H1 (cell line): ENCODE measurements around the gene SAG. TPM values are rescaled to one million over a fixed set of nuclear protein-coding genes. Genes with fewer than 3 reads are reported as not detected.

Experiments
- CTCF ChIA-PET: fragments of 300-600 bp; sonication (Branson Sonifier 250); formaldehyde crosslinking; loops from one replicate; lab custom pipeline; 2021; ENCODE audit not compliant: partially characterized antibody; lab: Charles Lee
- POLR2A ChIA-PET: fragments of 300-600 bp; sonication (Branson Sonifier 250); formaldehyde crosslinking; loops from one replicate; lab custom pipeline; 2021; ENCODE audit warnings: inconsistent platforms; ENCODE audit not compliant: partially characterized antibody; lab: Charles Lee
- DNase-seq, 2 experiments: peaks; one replicate each; pipeline versions ENCODE4 v3.0.0 to v3.0.0-alpha.2; 2010 to 2022; ENCODE audit warnings: low spot score in 2 of 2, low read depth in 1 of 2, mixed read lengths in 1 of 2
- FAIRE-seq: peaks from 2 replicates; lab custom pipeline; 2011; peaks lifted over from hg19 to GRCh38; lab: Jason Lieb, UNC
- H2AFZ ChIP-seq: 2 replicates; pipeline ENCODE4 v1.8.1; 2012; ENCODE audit warnings: low read length, inconsistent platforms
- H2AK5ac ChIP-seq: 2 replicates; pipeline ENCODE4 v1.6.1; 2013; ENCODE audit warnings: low read depth, low read length
- H2BK120ac ChIP-seq: replicated peaks from 2 replicates; pipeline ENCODE3; 2013; ENCODE audit warnings: low read depth, low read length, inconsistent platforms
- H2BK12ac ChIP-seq: 2 replicates; pipeline ENCODE4 v1.6.1; 2013; ENCODE audit warnings: low read depth, low read length
- H2BK15ac ChIP-seq: 2 replicates; pipeline ENCODE4 v1.6.1; 2013; ENCODE audit warnings: low read length
- H2BK20ac ChIP-seq: 2 replicates; pipeline ENCODE4 v1.6.1; 2013; ENCODE audit warnings: low read length
- H2BK5ac ChIP-seq: 2 replicates; pipeline ENCODE4 v1.6.1; 2013; ENCODE audit warnings: low read depth, low read length
- H3K14ac ChIP-seq: 2 replicates; pipeline ENCODE4 v1.6.1; 2013; ENCODE audit warnings: inconsistent platforms; ENCODE audit not compliant: insufficient read length
- H3K18ac ChIP-seq: 2 replicates; pipeline ENCODE4 v1.6.1; 2013; ENCODE audit warnings: low read length; ENCODE audit errors: extremely low read depth
- H3K23ac ChIP-seq: 2 replicates; pipeline ENCODE4 v1.6.1; 2013; ENCODE audit warnings: inconsistent platforms; ENCODE audit not compliant: insufficient read length
- H3K23me2 ChIP-seq: 2 replicates; pipeline ENCODE4 v1.6.1; 2013; ENCODE audit warnings: low read depth, low read length
- H3K27ac ChIP-seq: 2 replicates; pipeline ENCODE4 v1.6.1; 2011; ENCODE audit warnings: low read depth, low read length, inconsistent platforms
- H3K27me3 ChIP-seq, 4 experiments: replicated peaks in 1 of 4; 1 replicate in 1 of 4; 2 replicates in 3 of 4; pipeline versions ENCODE4 v1.6.1 to v1.8.1; 2011 to 2013; ENCODE audit warnings: low read length in 3 of 4, mild to moderate bottlenecking in 3 of 4, inconsistent platforms in 2 of 4, mixed read lengths in 2 of 4, moderate library complexity in 1 of 4; ENCODE audit not compliant: control insufficient read depth in 3 of 4, insufficient read depth in 3 of 4; ENCODE audit errors: extremely low read depth in 1 of 4
- H3K36me3 ChIP-seq, 4 experiments: 2 replicates each; pipeline versions ENCODE4 v1.6.1 to v1.8.1; 2011 to 2013; ENCODE audit warnings: mild to moderate bottlenecking in 4 of 4, low read length in 3 of 4, moderate library complexity in 2 of 4, control low read depth in 1 of 4, inconsistent platforms in 1 of 4; ENCODE audit not compliant: insufficient read depth in 4 of 4, control insufficient read depth in 2 of 4
- H3K4ac ChIP-seq: replicated peaks from 2 replicates; pipeline ENCODE3; 2013; ENCODE audit warnings: low read length, low read depth, mixed read lengths, inconsistent platforms; ENCODE audit not compliant: insufficient read length
- H3K4me1 ChIP-seq, 4 experiments: replicated peaks in 1 of 4; 1 replicate in 1 of 4; 2 replicates in 3 of 4; pipeline versions ENCODE4 v1.6.1 to v1.8.1; 2011 to 2013; ENCODE audit warnings: low read length in 3 of 4, inconsistent platforms in 2 of 4, mixed read lengths in 1 of 4; ENCODE audit not compliant: insufficient read depth in 4 of 4, control insufficient read depth in 3 of 4
- H3K4me2 ChIP-seq, 2 experiments: 2 replicates each; pipeline versions ENCODE4 v1.6.1 to v1.8.1; 2011 to 2013; ENCODE audit warnings: low read depth in 2 of 2, low read length in 2 of 2, control low read depth in 1 of 2, inconsistent platforms in 1 of 2, mild to moderate bottlenecking in 1 of 2; ENCODE audit not compliant: insufficient read depth in 1 of 2
- H3K4me3 ChIP-seq, 4 experiments: fragments of 200-600, 300-600 bp in 1 of 4; sonication (generic), shearing (Covaris generic), sonication (Bioruptor Twin) in 1 of 4; 2 replicates each; pipeline versions ENCODE4 v1.5.1 to v1.8.1; 2011 to 2016; ENCODE audit warnings: low read length in 4 of 4, low read depth in 3 of 4, control low read depth in 2 of 4, inconsistent platforms in 2 of 4, mild to moderate bottlenecking in 2 of 4, mixed read lengths in 1 of 4, moderate library complexity in 1 of 4; ENCODE audit not compliant: insufficient read depth in 2 of 4; ENCODE audit errors: extremely low read depth in 1 of 4
- H3K56ac ChIP-seq: replicated peaks from 2 replicates; pipeline ENCODE3; 2013; ENCODE audit warnings: low read depth, mild to moderate bottlenecking, mixed read lengths, low read length, inconsistent platforms; ENCODE audit not compliant: insufficient read length
- H3K79me1 ChIP-seq: 2 replicates; pipeline ENCODE4 v1.6.1; 2013; ENCODE audit warnings: low read depth, low read length, control low read depth
- H3K79me2 ChIP-seq, 2 experiments: 2 replicates each; pipeline versions ENCODE4 v1.6.1 to v1.8.1; 2012 to 2013; ENCODE audit warnings: low read length in 2 of 2, mild to moderate bottlenecking in 2 of 2, inconsistent platforms in 1 of 2; ENCODE audit not compliant: insufficient read depth in 2 of 2, control insufficient read depth in 1 of 2
- H3K9ac ChIP-seq, 4 experiments: replicated peaks in 1 of 4; 1 replicate in 1 of 4; 2 replicates in 3 of 4; pipeline versions ENCODE4 v1.6.1 to v1.8.1; 2011 to 2013; ENCODE audit warnings: low read depth in 3 of 4, low read length in 3 of 4, control low read depth in 2 of 4, mild to moderate bottlenecking in 2 of 4, moderate library complexity in 2 of 4, inconsistent platforms in 1 of 4; ENCODE audit errors: extremely low read depth in 1 of 4
- H3K9me3 ChIP-seq, 2 experiments: 2 replicates each; pipeline versions ENCODE4 v1.6.1 to v1.8.1; 2012 to 2013; ENCODE audit warnings: mild to moderate bottlenecking in 2 of 2, moderate library complexity in 2 of 2, control low read depth in 1 of 2, inconsistent platforms in 1 of 2, low read depth in 1 of 2, low read length in 1 of 2, mixed read lengths in 1 of 2; ENCODE audit not compliant: insufficient read depth in 2 of 2
- H4K20me1 ChIP-seq, 2 experiments: replicated peaks in 1 of 2; 2 replicates each; pipeline versions ENCODE3 to v1.8.1; 2011 to 2013; ENCODE audit warnings: inconsistent platforms in 2 of 2, low read length in 2 of 2, mild to moderate bottlenecking in 1 of 2; ENCODE audit not compliant: insufficient read depth in 2 of 2, control insufficient read depth in 1 of 2
- H4K5ac ChIP-seq: 2 replicates; pipeline ENCODE4 v1.6.1; 2013; ENCODE audit warnings: low read length, low read depth, mixed read lengths, inconsistent platforms; ENCODE audit not compliant: insufficient read length
- H4K8ac ChIP-seq: 2 replicates; pipeline ENCODE4 v1.8.0; 2013; ENCODE audit warnings: mild to moderate bottlenecking, moderate library complexity, low read length, inconsistent platforms; ENCODE audit not compliant: insufficient read depth; ENCODE audit errors: extremely low read depth
- H4K91ac ChIP-seq: replicated peaks from 2 replicates; pipeline ENCODE3; 2013; ENCODE audit warnings: low read length, mixed read lengths, inconsistent platforms; ENCODE audit not compliant: insufficient read length
- BCL11A ChIP-seq, 2 experiments: IDR thresholded peaks; one replicate each; pipeline ENCODE4 v1.6.1; 2011; ENCODE audit warnings: low read depth in 2 of 2, low read length in 2 of 2, mild to moderate bottlenecking in 2 of 2
- KDM5A ChIP-seq: fragments of 200-600 bp; IDR thresholded peaks from 2 replicates; pipeline ENCODE4 v1.7.1; 2012; ENCODE audit warnings: mild to moderate bottlenecking, low read length, inconsistent platforms, mixed read lengths
- PHF8 ChIP-seq: fragments of 200-600 bp; sonication (generic); conservative IDR thresholded peaks from 2 replicates; pipeline ENCODE4 v1.7.1; 2012; ENCODE audit warnings: low read depth, mild to moderate bottlenecking, inconsistent platforms, low read length, moderate library complexity
- RBBP5 ChIP-seq: IDR thresholded peaks from 2 replicates; pipeline ENCODE4 v1.7.1; 2012; ENCODE audit warnings: low read depth, mild to moderate bottlenecking, inconsistent platforms, low read length, moderate library complexity, borderline replicate concordance
- TAF1 ChIP-seq: IDR thresholded peaks from 2 replicates; pipeline ENCODE4 v1.6.1; 2011; ENCODE audit warnings: mild to moderate bottlenecking, low read depth, low read length
- WGBS, 2 experiments: shearing (Covaris generic) in 1 of 2; methylation state at CpG; one replicate each; pipeline versions ENCODE4 v1.1.6 to v1.1.7; 2013 to 2015; ENCODE audit warnings: low lambda C conversion rate in 2 of 2, mixed read lengths in 2 of 2, inconsistent platforms in 1 of 2, low coverage in 1 of 2, missing lambda C conversion rate in 1 of 2; ENCODE audit not compliant: insufficient replicate concordance in 2 of 2, insufficient coverage in 1 of 2, insufficient read length in 1 of 2; ENCODE audit errors: extremely low coverage in 1 of 2, missing lambda C conversion rate in 1 of 2; 5-methylcytosine and 5-hydroxymethylcytosine counted together
- polyA plus RNA-seq, 7 experiments: library from polyadenylated mRNA; depleted of rRNA in 3 of 7; stranded (reverse) in 5 of 7; unstranded in 2 of 7; fragments of >200 nt in 5 of 7; fragments of 200-250 nt in 2 of 7; gene quantifications; 1 replicate in 5 of 7; 2 replicates in 1 of 7; 4 replicates in 1 of 7; pipeline versions ENCODE4 v1.2.1 to v1.2.3, GENCODE V29; 2011 to 2013; ENCODE audit warnings: missing spikeins in 2 of 7, mixed read lengths in 2 of 7
- total RNA-seq: library from RNA; stranded (reverse); fragmentation: NEBNext Ultra II Directional; extraction: Animal tissue kit (Norgen Biotek cat#: 25700); gene quantifications from 2 replicates; pipeline ENCODE4 v1.2.1, GENCODE V29; 2021

Gene SAG
- total and polyA plus RNA-seq, 2 of the 8 experiments (the other 6 are each of a cell fraction or from before 2014, with no cell fraction given): not detected

DNA sequence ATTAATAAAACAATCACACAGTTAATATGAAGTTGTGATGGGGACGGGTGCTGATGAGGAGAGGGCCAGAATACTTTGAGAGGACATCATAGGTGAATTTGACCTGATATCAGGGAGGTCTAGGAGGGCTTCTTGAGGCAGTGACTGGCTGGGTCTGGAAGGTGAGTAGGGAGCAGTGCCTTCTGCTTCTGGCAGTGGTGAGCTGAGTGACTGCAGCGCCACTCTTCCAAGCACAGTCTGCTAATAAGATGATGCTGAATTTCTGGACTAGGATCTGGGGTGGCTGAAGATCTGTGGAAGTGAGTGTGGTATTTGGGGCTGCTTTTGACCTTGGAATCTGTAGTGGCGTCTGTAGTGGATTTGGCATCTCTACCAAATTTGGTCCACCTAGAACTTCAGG is 52.2 kb downstream of the SAG start:
- no peaks in the 10 kb centered on the region for H3K4me1 ChIP-seq
- no peak overlapping the region for H4K8ac ChIP-seq
- H3K4me2 ChIP-seq: no peak overlapping the region
- no peak overlapping the region for H3K27ac ChIP-seq
- H4K20me1 ChIP-seq: peaks cover 8 to 16% of the 10 kb centered on the region in 2 experiments
- H3K23ac ChIP-seq: no peak overlapping the region
- no peak overlapping the region for H2AK5ac ChIP-seq
- no peak overlapping the region for H3K14ac ChIP-seq
- peaks cover 6% of the 10 kb centered on the region for H3K23me2 ChIP-seq
- FAIRE-seq (no peak), DNase-seq (no peak)
- H2BK12ac ChIP-seq: no peak overlapping the region
- no peak overlapping the region for H3K4ac ChIP-seq
- no peak overlapping the region for H2BK5ac ChIP-seq
- H3K79me2 ChIP-seq: peaks cover 0 to 35% of the 10 kb centered on the region in 2 experiments; a peak in 2 of 4 replicates
- POLR2A ChIA-PET: interaction anchor here (1.2 kb wide), 1 partner anchor 21 kb away, joined by 3 read pairs; no protein-coding TSS in a partner anchor
- H3K36me3 ChIP-seq: no peaks in the 10 kb centered on the region
- H2AFZ ChIP-seq: no peak overlapping the region
- peaks cover 3% of the 10 kb centered on the region; the same call in 1 of the 2 replicates for H3K79me1 ChIP-seq
- H2BK15ac ChIP-seq: no peak overlapping the region
- peaks cover 0 to 12% (median 6%) of the 10 kb centered on the region in 4 experiments; a peak in 5 of 7 replicates for H3K27me3 ChIP-seq
- CTCF ChIA-PET: interaction anchor here (1.2 to 1.7 kb wide), 2 partner anchors 16 to 84 kb away, joined by 3 to 5 read pairs; no protein-coding TSS in a partner anchor
- no peaks in the 10 kb centered on the region for H3K9me3 ChIP-seq
- H2BK120ac ChIP-seq: no peak overlapping the region
- H2BK20ac ChIP-seq: no peak overlapping the region
- H3K4me3 ChIP-seq: no peak overlapping the region
- no peak overlapping the region for H3K9ac ChIP-seq
- 91% methylated on average over 3 of the region's 3 CpGs; no CpG with 5 or more reads in 1 of the 2 experiments for WGBS, 2 experiments
- no peak overlapping the region for H3K18ac ChIP-seq
- no peak overlapping the region for H4K5ac ChIP-seq
- H4K91ac ChIP-seq: no peak overlapping the region
- no peak overlapping the region for H3K56ac ChIP-seq
- TF ChIP-seq BCL11A (IDR thresholded peaks at IDR 0.05; ENCODE audit: low read depth in 2 of 2, low read length in 2 of 2) (no peak), PHF8 (no peak), TAF1 (no peak), KDM5A (no peak), RBBP5 (no peak)
